IMR-90 (cell line): ENCODE results near the gene GRK5. TPM values are rescaled to one million over a fixed set of nuclear protein-coding genes. Genes with fewer than 3 reads are reported as not detected.

Experiments used
- ATAC-seq: fragments of 200-7000 bp; cut with Tn5 transposase; 2 replicates; pipeline ENCODE4 v1.9.1; 2020; ENCODE audit warnings: low read depth, mild to moderate bottlenecking, moderate library complexity
- BruUV-seq: library from RNA; stranded (reverse); fragments of 400-500 nt; replicated peaks from 2 replicates; lab custom pipeline; 2021; lab: Mats Ljungman, UMichigan
- CTCF ChIA-PET: fragments of 300-600 bp; formaldehyde crosslinking; extraction: SDS; loops from one replicate; lab custom pipeline; 2021; ENCODE audit warnings: antibody characterized with exemption; lab: Yijun Ruan, JAX
- POLR2A ChIA-PET: fragments of 300-600 bp; sonication (Branson Sonifier 250); formaldehyde crosslinking; loops from one replicate; lab custom pipeline; 2022; ENCODE audit warnings: antibody characterized with exemption; ENCODE audit not compliant: unreplicated experiment; lab: Charles Lee
- DNase-seq: peaks from one replicate; pipeline ENCODE4 v3.0.0; 2013
- H2AFZ ChIP-seq: replicated peaks from 2 replicates; pipeline ENCODE3; 2013; ENCODE audit warnings: low read length, mild to moderate bottlenecking; ENCODE audit not compliant: poor library complexity
- H2AK5ac ChIP-seq: 2 replicates; pipeline ENCODE4 v1.6.1; 2013; ENCODE audit warnings: low read depth, low read length, inconsistent platforms
- H2AK9ac ChIP-seq: replicated peaks from 2 replicates; pipeline ENCODE3; 2013; ENCODE audit warnings: mild to moderate bottlenecking, low read depth, low read length, moderate library complexity; ENCODE audit not compliant: poor library complexity
- H2BK120ac ChIP-seq: 2 replicates; pipeline ENCODE4 v1.6.1; 2013; ENCODE audit warnings: low read depth, low read length, inconsistent platforms
- H2BK15ac ChIP-seq: 3 replicates; pipeline ENCODE4 v1.6.1; 2013; ENCODE audit warnings: low read depth, low read length, inconsistent platforms
- H2BK20ac ChIP-seq: 2 replicates; pipeline ENCODE4 v1.6.1; 2013; ENCODE audit warnings: low read depth, mild to moderate bottlenecking, inconsistent platforms, low read length, moderate library complexity
- H2BK5ac ChIP-seq: 2 replicates; pipeline ENCODE4 v1.6.1; 2013; ENCODE audit warnings: mild to moderate bottlenecking, low read depth, low read length, inconsistent platforms; ENCODE audit not compliant: poor library complexity, severe bottlenecking
- H3K14ac ChIP-seq: replicated peaks from 2 replicates; pipeline ENCODE4 v1.6.1; 2013; ENCODE audit warnings: low read depth, low read length, inconsistent platforms
- H3K18ac ChIP-seq: 2 replicates; pipeline ENCODE4 v1.6.1; 2013; ENCODE audit warnings: low read depth, low read length, control low read depth
- H3K23ac ChIP-seq: 2 replicates; pipeline ENCODE4 v1.6.1; 2013; ENCODE audit warnings: low read depth, low read length, inconsistent platforms
- H3K27ac ChIP-seq: 2 replicates; pipeline ENCODE4 v1.5.1; 2013; ENCODE audit warnings: mild to moderate bottlenecking, control low read depth, low read length; ENCODE audit not compliant: insufficient read depth
- H3K27me3 ChIP-seq: 2 replicates; pipeline ENCODE4 v1.6.1; 2013; ENCODE audit warnings: low read length; ENCODE audit not compliant: control insufficient read depth, insufficient read depth
- H3K36me3 ChIP-seq: 2 replicates; pipeline ENCODE4 v1.6.1; 2013; ENCODE audit warnings: low read length, mixed read lengths; ENCODE audit not compliant: control insufficient read depth, insufficient read depth
- H3K4ac ChIP-seq: 2 replicates; pipeline ENCODE4 v1.6.1; 2013; ENCODE audit warnings: low read depth, low read length, inconsistent platforms
- H3K4me1 ChIP-seq: 2 replicates; pipeline ENCODE4 v1.6.1; 2013; ENCODE audit warnings: low read length, mixed read lengths; ENCODE audit not compliant: control insufficient read depth, insufficient read depth
- H3K4me2 ChIP-seq: 2 replicates; pipeline ENCODE4 v1.6.1; 2013; ENCODE audit warnings: low read depth, mild to moderate bottlenecking, control low read depth, low read length, moderate library complexity
- H3K4me3 ChIP-seq: 2 replicates; pipeline ENCODE4 v1.5.1; 2013; ENCODE audit warnings: low read depth, mild to moderate bottlenecking, control low read depth, low read length, moderate library complexity; ENCODE audit not compliant: insufficient read depth
- H3K56ac ChIP-seq: 2 replicates; pipeline ENCODE4 v1.6.1; 2013; ENCODE audit warnings: low read length, inconsistent platforms; ENCODE audit not compliant: insufficient read depth; ENCODE audit errors: extremely low read depth
- H3K79me1 ChIP-seq, 2 experiments: 2 replicates each; pipeline ENCODE4 v1.6.1; 2013; ENCODE audit warnings: low read length in 2 of 2, inconsistent platforms in 1 of 2, low read depth in 1 of 2
- H3K9ac ChIP-seq: 2 replicates; pipeline ENCODE4 v1.6.1; 2013; ENCODE audit warnings: low read depth, low read length, control low read depth
- H3K9me1 ChIP-seq: 2 replicates; pipeline ENCODE4 v1.6.1; 2013; ENCODE audit warnings: low read length, inconsistent platforms; ENCODE audit not compliant: insufficient read depth
- H3K9me3 ChIP-seq: 2 replicates; pipeline ENCODE4 v1.6.1; 2013; ENCODE audit warnings: low read length; ENCODE audit not compliant: control insufficient read depth, insufficient read depth
- H4K20me1 ChIP-seq: 2 replicates; pipeline ENCODE4 v1.6.1; 2013; ENCODE audit warnings: low read length, inconsistent platforms; ENCODE audit not compliant: insufficient read depth
- H4K5ac ChIP-seq: 2 replicates; pipeline ENCODE4 v1.6.1; 2013; ENCODE audit warnings: mild to moderate bottlenecking, low read depth, low read length, control low read depth
- H4K8ac ChIP-seq, 2 experiments: 2 replicates each; pipeline ENCODE4 v1.6.1; 2013; ENCODE audit warnings: low read depth in 2 of 2, low read length in 2 of 2, control low read depth in 1 of 2, inconsistent platforms in 1 of 2
- H4K91ac ChIP-seq: 2 replicates; pipeline ENCODE4 v1.6.1; 2013; ENCODE audit warnings: low read depth, low read length, inconsistent platforms; ENCODE audit not compliant: insufficient read depth
- BHLHE40 ChIP-seq: fragments of 150-350 bp; IDR thresholded peaks from 2 replicates; pipeline ENCODE4 v1.6.1; 2016; ENCODE audit warnings: mild to moderate bottlenecking, low read depth, low read length
- CEBPB ChIP-seq: IDR thresholded peaks from 2 replicates; pipeline ENCODE4 v1.6.1; 2012; ENCODE audit warnings: low read depth, low read length, improper control_type of control experiment
- CHD1 ChIP-seq: IDR thresholded peaks from 2 replicates; pipeline ENCODE4 v1.6.1; 2012; ENCODE audit warnings: low read depth, low read length, improper control_type of control experiment
- CTCF ChIP-seq: conservative IDR thresholded peaks from 2 replicates; pipeline ENCODE4 v1.5.1; 2012; ENCODE audit warnings: mild to moderate bottlenecking, low read depth, low read length, improper control_type of control experiment
- ELK1 ChIP-seq: fragments of 150-350 bp; IDR thresholded peaks from 2 replicates; pipeline ENCODE4 v1.6.1; 2016; ENCODE audit warnings: low read depth, mild to moderate bottlenecking, low read length, moderate library complexity, borderline replicate concordance
- FOS ChIP-seq: fragments of 150-350 bp; IDR thresholded peaks from 2 replicates; pipeline ENCODE4 v1.6.1; 2016; ENCODE audit warnings: low read depth, low read length
- MAFK ChIP-seq: IDR thresholded peaks from 2 replicates; pipeline ENCODE4 v1.6.1; 2012; ENCODE audit warnings: low read depth, low read length, improper control_type of control experiment
- MAZ ChIP-seq: IDR thresholded peaks from 2 replicates; pipeline ENCODE4 v1.6.1; 2012; ENCODE audit warnings: low read depth, mild to moderate bottlenecking, low read length, improper control_type of control experiment, moderate library complexity, borderline replicate concordance
- MXI1 ChIP-seq: IDR thresholded peaks from 2 replicates; pipeline ENCODE4 v1.6.1; 2012; ENCODE audit warnings: low read depth, mild to moderate bottlenecking, low read length, moderate library complexity, borderline replicate concordance
- NFE2L2 ChIP-seq: fragments of 150-350 bp; IDR thresholded peaks from 2 replicates; pipeline ENCODE4 v1.6.1; 2016; ENCODE audit warnings: low read depth, mild to moderate bottlenecking, low read length
- POLR2A ChIP-seq: IDR thresholded peaks from 2 replicates; pipeline ENCODE4 v1.6.1; 2012; ENCODE audit warnings: mild to moderate bottlenecking, low read depth, low read length
- RAD21 ChIP-seq: IDR thresholded peaks from 2 replicates; pipeline ENCODE4 v1.6.1; 2012; ENCODE audit warnings: low read length, improper control_type of control experiment
- RCOR1 ChIP-seq: IDR thresholded peaks from 2 replicates; pipeline ENCODE4 v1.6.1; 2012; ENCODE audit warnings: mild to moderate bottlenecking, low read length, improper control_type of control experiment; ENCODE audit not compliant: insufficient replicate concordance
- RFX5 ChIP-seq: IDR thresholded peaks from 2 replicates; pipeline ENCODE4 v1.8.0; 2012; ENCODE audit warnings: low read depth, mild to moderate bottlenecking, low read length, moderate library complexity
- SMC3 ChIP-seq: fragments of 150-350 bp; IDR thresholded peaks from 2 replicates; pipeline ENCODE4 v1.6.1; 2016; ENCODE audit warnings: low read depth, mild to moderate bottlenecking, antibody characterized with exemption, low read length, moderate library complexity
- USF2 ChIP-seq: fragments of 150-350 bp; IDR thresholded peaks from 2 replicates; pipeline ENCODE4 v1.6.1; 2017; ENCODE audit warnings: mild to moderate bottlenecking, antibody characterized with exemption, low read length, low read depth
- WGBS, 2 experiments: methylation state at CpG; one replicate each; pipeline versions ENCODE4 v1.1.5 to v1.1.7; 2013; ENCODE audit warnings: missing lambda C conversion rate in 2 of 2; ENCODE audit not compliant: insufficient read length in 1 of 2; ENCODE audit errors: extremely low coverage in 2 of 2; 5-methylcytosine and 5-hydroxymethylcytosine counted together
- dilution Hi-C: fragments of 300-500 bp; cut with HindIII; formaldehyde crosslinking; loops from one replicate; pipeline ENCODE4 v1.14.3; 2018; ENCODE audit warnings: low sequenced_read_pairs; ENCODE audit not compliant: unreplicated experiment
- in situ Hi-C: fragments of 300-500 bp; cut with MboI; formaldehyde crosslinking; loops from 3 replicates; pipeline ENCODE4 v1.14.3; 2019; ENCODE audit warnings: low sequenced_read_pairs, inconsistent platforms, mixed read lengths
- intact Hi-C: fragments of 100-400 bp; cut with micrococcal nuclease; formaldehyde crosslinking; loops from 2 replicates; pipeline ENCODE4 v1.10.0; 2022
- polyA plus RNA-seq, 3 experiments: library from polyadenylated mRNA; depleted of rRNA; stranded (reverse); fragments of >200 nt; gene quantifications; 2 replicates each; pipeline ENCODE4 v1.2.3, GENCODE V29; 2012; ENCODE audit warnings: low replicate concordance in 1 of 3
- total RNA-seq: library from RNA; depleted of rRNA; stranded (reverse); fragments of >200 nt; gene quantifications from 2 replicates; pipeline ENCODE4 v1.2.3, GENCODE V29; 2012

The GRK5 gene
- total and polyA plus RNA-seq, 2 of the 4 experiments (the other 2 are of a cell fraction): 12.9 to 16.3 TPM

GRCh38 chr10:119299531-119299930 lies 92.2 kb downstream of the GRK5 start:
- Histone ChIP-seq H4K20me1 (peaks cover 91% of the 10 kb centered on the region), H3K36me3 (peaks cover 24% of the 10 kb centered on the region), H3K9me3 (peaks cover 12% of the 10 kb centered on the region), H2BK20ac (no peak overlapping the region), H2BK5ac (no peak overlapping the region), H3K23ac (no peak overlapping the region), H3K27ac (no peak overlapping the region), H3K14ac (no peak overlapping the region), H2AK5ac (no peak overlapping the region), H3K18ac (no peak overlapping the region), H3K56ac (no peak overlapping the region), H3K27me3 (no peaks in the 10 kb centered on the region), H2AK9ac (no peak overlapping the region), H3K4me3 (no peak overlapping the region), H3K4me1 (peaks cover 17% of the 10 kb centered on the region; the same call in 1 of the 2 replicates), H4K5ac (no peak overlapping the region), H2AFZ (no peak overlapping the region), H3K4me2 (no peak overlapping the region), H3K4ac (no peak overlapping the region), H3K9me1 (peaks cover 35% of the 10 kb centered on the region), H4K8ac (no peak overlapping the region), H2BK15ac (no peak overlapping the region), H3K9ac (no peak overlapping the region), H3K79me1 (peaks cover 56 to 86% of the 10 kb centered on the region in 2 experiments), H2BK120ac (no peak overlapping the region), H4K91ac (no peak overlapping the region; the same call in 1 of the 2 replicates)
- CTCF ChIA-PET: no interaction called here
- BruUV-seq: no TSS peak
- TF ChIP-seq MXI1: no peak
- TF ChIP-seq MAZ: no peak
- TF ChIP-seq SMC3: no peak
- no peak for TF ChIP-seq FOS
- no peak for TF ChIP-seq BHLHE40
- no peak for TF ChIP-seq ELK1
- no peak for TF ChIP-seq CEBPB
- no peak for TF ChIP-seq RAD21
- no peak for TF ChIP-seq RFX5
- no peak for TF ChIP-seq USF2
- TF ChIP-seq RCOR1: no peak
- TF ChIP-seq MAFK: no peak
- no peak for TF ChIP-seq CTCF
- no peak for TF ChIP-seq POLR2A
- TF ChIP-seq NFE2L2: no peak
- no peak for TF ChIP-seq CHD1
- DNase-seq (no peak), ATAC-seq (no peak)
- dilution Hi-C loops (no loop called here), in situ Hi-C loops (no loop called here), intact Hi-C loops (no loop called here)
- POLR2A ChIA-PET: no interaction called here
- 88% methylated on average over 1 of the region's 3 CpGs; no CpG with 5 or more reads in 1 of the 2 experiments for WGBS, 2 experiments
